Measurements from ENCODE around the gene YES1.
"Not testable (repeated sequence)": the region's sequence is repeated elsewhere in the genome, so short reads cannot be mapped to it uniquely, and the experiment has no call there.

The YES1 gene

DNA sequence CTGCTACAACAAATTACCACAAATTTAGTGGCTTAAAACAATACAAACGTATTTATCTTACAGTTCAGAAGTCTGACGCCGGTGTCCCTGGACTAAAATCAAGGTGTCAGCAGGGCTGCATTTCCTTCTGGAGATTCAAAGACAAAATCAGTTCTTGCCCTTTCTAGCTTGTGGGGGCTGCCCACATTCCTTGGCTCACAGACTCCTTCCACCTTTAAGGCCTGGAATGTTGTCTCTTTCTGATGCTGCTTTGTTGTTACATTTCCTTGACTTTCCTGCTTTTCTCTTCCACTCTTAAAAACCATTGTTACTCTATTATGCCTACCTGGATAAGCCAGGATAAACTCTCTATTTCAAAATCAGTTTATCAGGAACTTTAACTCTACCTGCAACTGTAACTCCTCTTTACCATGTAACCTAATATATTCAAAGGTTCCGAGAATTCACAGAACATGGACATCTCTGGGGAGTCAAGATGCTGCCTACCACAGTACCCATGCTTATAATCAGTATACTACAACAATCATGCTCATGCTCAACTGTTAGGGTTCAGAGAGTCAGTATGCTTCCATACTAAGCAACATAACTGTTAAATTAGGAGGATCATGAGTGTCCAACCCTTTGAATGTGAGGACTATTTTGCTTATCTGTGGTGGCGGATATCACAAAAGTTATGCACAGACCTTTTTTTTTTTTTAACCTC, 27.4 kb downstream of the YES1 start:
- no peak for DNase-seq (ENCODE audit: low read depth)

DNA sequence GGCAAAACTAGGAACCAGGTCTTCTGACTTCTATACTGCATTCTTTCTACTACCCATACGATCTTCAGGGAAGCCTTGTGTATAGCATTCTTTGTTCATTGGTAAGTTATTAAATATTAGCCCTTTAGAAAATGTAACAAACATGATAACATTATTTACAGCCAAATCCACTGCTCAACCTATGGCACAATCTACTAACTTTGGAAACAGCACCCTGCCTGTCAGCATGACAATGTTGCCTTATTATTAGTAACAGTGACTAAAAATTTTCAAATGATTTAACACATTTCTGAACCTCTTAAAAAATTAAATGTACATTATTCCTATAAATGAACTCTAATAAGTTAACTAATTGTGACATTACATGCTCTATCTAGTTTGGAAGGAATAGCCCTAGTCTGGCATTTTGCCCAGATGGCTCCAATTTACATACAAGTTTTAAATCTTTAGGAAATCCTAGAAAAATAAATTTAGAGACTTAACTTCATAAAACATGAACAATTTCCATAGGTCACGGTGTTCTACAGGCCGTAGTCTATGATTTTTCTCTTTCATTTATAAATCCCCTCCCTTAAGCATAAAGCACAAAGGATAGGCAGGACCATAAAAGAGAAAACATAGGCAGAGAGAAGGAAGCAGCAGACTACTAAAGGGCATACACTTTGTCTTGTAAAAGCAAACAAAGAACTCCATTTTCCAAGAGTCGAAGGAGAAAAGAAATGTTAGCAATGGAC, 33.7 kb downstream of the YES1 start:
- no peak for DNase-seq (ENCODE audit: low read depth)

DNA sequence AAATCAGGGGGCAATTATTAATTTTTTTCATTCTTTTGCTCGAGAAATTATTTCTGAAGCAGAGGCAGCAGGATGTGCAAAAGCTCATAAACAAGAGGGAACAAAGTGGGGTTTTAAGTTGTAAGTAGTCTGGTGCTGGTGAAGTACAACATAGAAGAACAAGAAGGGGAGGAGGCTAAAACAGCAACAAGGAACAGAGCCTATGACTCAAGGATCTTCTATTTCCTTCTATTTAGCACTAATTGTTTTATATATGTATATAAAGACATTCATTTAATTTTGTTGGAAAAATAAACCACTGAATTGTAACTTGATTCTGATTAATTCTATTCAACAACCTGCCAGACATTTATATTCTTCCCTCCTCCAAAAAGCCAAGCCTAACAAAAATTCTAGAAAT, 35.0 kb downstream of the YES1 start:
- DNase-seq (ENCODE audit: low read depth) = no peak

DNA sequence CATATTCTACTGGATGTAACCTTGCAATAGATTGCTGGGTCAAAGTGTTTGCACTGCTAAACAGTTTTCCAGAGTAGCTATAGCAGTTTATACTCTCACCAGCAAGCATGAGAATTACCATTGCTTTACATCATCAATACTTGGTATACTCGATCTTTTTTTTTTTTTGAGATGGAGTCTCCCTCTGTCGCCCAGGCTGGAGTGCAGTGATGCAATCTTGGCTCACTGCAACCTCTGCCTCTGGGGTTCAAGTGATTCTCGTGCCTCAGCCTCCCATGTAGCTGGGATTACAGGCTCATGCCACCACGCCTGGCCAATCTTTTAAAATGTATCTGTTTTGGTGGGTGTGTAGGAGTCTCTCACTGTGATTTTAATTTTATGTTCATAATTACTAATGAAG, 36.0 kb downstream of the YES1 start:
- DNase-seq (ENCODE audit: low read depth) = not testable (repeated sequence)

DNA sequence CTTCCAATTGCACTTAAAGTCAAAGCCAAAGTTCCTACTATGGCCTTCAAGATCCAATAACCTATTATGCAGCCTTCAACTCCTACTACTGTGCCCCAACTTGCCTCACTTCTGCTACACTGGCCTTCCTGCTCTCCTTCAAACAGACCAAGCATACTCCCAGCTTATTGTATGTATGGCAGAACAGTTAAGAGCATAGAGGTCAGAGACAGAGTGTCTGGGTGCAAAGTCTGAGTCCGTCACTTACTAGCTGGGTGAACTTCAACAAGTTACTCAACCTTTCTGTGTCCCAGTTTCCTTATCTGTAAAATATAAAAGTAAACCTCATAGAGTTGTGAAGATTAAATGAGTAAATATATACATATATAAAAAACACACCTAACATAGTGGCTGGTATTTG, 37.2 kb downstream of the YES1 start:
- no peak for DNase-seq (ENCODE audit: low read depth)

DNA sequence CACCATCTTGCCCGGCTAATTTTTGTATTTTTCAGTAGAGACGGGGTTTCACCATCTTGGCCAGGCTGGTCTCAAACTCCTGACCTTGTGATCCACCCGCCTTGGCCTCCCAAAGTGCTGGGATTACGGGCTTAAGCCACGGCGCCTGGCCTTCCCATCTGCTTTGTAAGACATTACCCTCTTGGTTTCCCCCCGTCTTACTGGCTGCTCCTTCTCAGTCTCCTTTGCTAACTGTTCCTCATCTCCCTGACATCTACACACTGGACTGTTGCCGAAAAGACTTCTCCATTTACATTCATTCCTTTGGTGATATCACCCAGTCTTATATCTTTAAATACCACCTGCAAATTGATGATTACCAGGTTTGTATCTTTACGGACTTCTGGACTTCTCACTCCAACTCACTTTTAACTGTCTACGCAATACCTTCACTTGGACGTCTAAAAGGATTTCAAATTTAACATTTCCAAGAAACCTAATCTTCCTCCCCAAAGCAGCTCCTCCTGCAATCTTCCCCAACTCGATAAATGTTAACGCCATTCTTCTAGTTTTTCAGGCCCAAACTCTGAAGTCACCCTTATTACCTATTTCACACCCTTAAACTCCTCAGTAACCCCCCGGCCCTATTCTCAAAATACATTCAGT, 37.9 kb downstream of the YES1 start:
- DNase-seq (ENCODE audit: low read depth) = no peak

DNA sequence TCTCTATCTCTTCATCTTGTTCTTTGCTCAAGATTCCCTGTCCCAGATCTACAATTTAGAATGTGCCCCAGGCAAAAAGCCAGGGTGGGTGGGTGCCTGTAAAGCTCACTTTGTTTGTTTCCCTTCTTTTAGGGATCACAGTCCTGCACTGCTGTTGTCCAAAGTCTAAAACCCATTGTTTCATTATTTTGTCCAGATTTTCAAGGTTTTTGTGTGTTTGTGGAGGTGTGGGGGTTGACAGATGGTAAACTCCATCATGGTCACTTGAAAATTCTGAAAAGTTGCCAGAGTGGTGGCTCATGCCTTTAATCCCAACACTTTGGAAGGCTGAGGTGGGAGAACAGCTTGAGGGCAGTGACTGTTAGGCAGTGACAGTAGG, 41.5 kb downstream of the YES1 start:
- DNase-seq (ENCODE audit: low read depth) = no peak

DNA sequence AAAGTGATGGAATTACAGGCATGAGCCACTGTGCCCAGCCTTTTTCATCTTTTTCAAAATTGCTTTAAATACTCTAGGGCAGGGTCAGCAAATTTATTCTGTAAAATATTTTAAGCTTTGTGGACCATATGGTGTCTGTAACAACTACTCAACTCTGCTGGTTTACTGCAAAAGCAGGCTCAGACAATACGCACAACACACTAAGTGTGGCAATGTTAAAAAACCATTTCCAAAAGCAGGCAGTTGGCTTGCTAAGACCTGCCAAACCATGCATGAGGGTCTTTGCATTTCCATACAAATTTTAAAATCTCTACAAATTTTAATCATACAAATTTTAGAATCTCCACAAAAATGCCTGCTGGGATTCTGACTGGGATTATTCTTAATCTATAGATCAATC, 44.1 kb downstream of the YES1 start:
- no peak for DNase-seq (ENCODE audit: low read depth)

DNA sequence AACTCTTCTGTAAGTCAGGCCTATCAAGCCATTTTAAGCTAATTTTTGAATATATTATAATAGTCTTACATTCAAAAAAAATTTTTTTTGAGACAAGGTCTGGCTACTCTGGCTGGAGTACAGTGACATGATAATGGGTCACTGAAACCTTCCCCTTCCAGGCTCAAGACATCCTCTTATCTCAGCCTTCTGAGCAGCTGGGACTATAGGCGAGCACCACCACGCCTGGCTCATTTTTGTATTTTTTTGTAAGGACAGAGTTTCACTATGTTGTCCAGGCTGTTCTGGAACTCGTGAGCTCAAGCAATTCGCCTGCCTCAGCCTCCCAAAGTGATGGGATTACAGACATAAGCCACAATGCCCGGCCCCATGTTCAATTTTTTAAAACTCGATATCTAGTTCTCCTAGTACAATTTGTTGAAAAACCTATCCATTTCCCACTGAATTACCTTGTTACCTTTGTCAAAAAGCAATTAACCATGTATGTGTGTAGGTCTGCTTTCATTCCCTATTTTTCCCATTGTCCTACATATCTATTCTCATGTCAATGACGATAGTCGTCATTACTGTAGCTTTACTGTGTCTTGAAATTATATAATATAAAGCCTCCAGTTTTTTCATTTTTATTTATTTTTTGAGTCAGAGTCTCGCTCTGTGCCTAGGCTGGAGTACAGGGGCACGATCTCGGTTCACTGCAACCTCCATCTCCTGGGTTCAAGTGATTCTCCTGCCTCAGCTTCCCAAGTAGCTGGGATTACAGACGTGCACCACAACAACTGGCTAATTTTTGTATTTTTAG, 44.8 kb downstream of the YES1 start:
- no peak for DNase-seq (ENCODE audit: low read depth)

DNA sequence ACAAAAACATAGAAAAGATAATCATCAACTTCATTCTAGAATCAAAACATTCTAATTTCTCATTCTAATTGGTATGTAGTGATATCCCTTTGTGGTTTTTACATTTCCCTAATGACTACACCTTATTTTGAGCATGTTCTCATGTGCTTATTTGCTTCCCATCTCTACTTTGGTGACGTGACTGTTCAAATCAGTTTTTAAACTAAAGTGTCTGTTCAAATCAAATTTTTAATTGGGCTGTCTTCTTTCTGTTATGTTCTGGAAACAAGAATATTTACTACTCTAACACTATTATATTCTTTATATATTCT, 45.5 kb downstream of the YES1 start:
- no peak for DNase-seq (ENCODE audit: low read depth)

DNA sequence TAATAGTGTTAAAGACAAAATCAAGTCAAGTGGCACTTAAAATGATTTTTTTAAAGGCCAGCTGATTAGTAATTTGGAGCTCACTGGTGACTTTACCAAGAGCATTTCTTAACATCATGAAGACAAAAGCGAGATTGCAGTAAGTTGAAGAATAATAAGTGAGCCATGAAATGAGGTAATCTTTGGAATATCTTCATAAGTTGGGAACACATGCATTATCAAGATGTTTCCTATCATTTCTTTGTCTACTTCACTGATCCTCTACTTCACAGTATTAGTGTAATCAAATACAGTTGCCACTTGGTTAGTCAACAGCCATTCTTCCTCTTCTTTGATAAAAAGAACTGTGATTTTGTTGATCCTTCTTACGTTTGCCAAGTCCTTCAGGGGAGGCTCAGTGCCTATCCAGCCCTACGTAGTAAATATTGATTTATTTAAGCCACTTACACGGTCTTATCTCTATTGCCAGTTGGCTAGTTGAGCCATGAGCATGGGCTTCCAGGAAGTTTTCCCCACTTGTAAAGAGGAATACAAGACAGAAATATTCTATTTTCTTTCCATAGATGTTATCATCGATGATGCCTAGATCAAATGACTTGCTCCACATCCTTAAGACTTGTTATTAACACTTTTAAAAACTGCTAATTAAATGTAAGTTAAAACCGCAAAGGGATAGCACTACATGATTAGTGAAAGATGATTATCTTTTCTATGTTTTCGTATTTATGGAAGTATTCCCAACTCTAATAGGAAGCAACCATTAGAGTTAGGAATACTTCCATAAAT, 46.1 kb downstream of the YES1 start:
- no peak for DNase-seq (ENCODE audit: low read depth)

DNA sequence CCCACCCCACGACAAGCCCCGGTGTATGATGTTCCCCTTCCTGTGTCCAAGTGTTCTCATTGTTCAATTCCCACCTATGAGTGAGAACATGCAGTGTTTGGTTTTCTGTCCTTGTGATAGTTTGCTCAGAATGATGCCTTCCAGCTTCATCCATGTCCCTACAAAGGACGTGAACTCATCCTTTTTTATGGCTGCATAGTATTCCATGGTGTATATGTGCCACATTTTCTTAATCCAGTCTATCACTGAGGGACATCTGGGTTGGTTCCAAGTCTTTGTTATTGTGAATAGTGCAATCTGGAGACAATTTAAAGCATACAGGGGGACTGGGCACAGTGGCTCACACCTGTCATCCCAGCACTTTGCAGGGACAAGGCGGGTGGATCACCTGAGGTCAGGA, 52.2 kb downstream of the YES1 start:
- DNase-seq (ENCODE audit: low read depth) = not testable (repeated sequence)

DNA sequence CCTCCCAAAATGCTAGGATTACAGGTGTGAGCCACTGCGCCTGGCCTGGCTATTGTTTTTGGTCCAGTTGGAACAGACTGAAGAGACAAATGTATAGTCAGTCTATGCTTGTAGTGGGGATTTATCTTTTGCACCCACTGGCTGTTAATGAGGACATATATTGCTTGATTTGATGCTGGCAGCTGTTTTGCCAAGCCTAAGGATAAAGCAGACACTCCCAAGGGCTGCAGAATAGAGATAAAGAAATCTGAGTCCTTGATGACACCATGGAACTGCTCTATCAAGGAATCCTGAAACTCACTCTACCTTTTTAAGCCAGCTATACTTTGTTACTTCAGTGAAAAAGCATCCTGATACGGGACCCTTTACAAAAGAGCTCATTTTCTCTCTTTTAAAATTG, 56.5 kb downstream of the YES1 start:
- no peak for DNase-seq (ENCODE audit: low read depth)

DNA sequence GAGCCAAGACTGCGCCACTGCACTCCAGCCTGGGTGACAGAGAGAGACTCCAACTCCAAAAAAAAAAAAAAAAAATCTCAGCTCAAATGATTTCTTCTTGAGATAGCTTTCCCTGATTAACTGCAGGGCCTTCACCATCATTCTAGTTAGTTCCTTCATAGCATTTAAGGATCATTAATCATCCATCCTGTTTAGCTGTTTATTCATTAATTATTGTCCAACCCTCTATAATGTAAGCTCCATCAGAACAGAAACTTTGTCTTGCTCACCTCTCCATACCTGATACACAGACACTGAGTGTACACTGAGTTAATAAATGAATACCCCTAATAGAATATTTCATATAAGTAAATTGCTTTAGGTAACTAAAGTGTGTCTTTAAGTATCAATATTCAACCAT, 57.4 kb downstream of the YES1 start:
- no peak for DNase-seq (ENCODE audit: low read depth)

DNA sequence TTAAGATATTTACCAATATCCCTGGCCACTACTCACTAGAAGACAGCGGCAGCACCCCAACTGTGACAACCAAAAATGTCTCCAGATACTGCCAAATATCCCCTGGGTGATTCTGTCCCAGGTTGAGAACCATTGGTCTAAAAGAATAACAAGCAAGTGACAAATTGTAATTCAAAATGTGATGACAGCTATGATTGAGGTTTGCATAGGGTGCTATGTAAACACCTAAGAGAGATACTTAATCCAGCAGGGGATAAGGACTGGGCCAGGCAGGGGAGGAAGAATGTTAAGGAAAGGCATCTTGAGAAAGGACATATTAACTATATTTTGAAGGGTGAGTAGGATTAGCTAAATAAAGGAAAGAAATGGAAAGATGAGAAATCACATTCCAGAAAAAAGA, 61.6 kb downstream of the YES1 start:
- DNase-seq (ENCODE audit: low read depth) = no peak

DNA sequence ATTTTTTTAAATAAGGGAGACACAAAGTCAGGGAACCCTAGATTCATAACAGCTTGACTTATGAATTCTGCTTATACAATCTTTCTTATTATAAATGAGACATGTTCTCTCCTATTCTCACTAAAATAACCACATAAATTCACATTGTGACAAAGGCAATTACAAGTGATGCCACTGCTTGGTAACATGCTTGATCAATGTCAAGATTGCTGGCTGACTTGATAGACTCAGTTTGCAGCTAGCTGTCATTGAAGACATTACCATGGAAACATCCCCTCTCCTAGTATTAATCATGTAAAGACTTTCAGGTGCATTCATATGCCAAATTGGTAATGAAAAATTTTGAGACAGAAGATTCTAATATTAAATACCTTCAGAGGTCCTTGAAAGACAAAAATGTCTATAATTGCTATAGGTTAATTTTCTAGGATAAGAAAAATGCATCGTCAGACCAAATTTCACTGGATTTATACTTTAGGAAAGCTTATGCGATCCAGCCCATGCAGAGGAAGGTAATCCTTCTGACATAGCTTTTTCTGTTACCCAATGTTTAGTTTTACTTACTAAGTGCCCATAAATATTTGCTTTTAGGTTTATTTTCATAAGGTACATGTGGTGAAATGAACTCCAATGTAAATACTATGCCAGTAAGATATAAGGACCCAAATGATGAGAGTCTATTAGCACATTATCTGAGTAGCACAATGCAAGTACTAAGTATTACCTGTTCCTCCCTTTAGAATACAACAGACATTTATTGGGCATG, 67.0 kb downstream of the YES1 start:
- DNase-seq (ENCODE audit: low read depth) = no peak

DNA sequence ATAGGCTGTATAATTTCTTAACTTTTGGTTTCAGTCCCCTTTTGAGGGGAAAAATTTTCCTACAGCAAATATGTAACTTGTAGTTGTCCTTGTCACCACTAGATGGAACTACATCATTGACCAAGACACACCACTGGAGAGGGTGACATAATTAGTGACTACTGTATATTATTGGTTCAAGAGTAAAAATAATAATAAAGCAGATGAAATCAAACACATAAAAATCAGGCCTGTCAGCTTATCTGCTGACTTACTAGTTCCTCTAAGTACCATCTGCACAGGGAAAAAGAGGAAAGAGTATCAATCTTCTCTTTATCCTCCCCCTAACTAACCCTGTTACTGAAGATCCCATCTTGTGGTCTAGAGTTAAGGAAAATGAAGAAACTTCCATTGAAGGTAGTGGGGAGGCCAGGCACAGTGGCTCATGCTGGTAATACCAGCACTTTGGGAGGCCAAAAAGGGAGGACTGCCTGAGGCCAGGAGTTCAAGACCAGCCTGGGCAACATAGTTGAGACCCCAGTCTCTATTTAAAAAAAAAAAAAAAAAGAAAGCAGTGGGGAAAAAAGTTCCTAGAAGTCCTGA, 70.0 kb downstream of the YES1 start:
- DNase-seq (ENCODE audit: low read depth) = no peak

DNA sequence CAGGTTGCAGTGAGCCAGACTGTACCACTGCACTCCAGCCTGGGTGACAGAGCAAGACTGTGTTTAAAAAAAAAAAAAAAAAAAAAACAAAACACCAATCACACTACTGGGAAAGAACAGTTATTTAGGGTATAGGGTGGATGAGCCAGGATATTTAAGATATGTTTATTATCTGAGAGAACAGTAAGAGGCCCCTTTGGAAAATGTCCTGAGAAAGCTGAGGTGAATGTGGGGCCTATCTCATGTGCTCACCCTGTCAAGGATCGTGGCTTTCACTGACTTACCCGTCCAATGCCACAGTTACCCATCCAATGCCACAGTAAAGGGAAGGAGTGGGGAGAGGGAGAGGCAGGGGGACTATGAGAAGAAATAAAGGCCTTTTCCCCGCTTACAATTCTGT, 79.7 kb downstream of the YES1 start:
- no peak for DNase-seq (ENCODE audit: low read depth)

DNA sequence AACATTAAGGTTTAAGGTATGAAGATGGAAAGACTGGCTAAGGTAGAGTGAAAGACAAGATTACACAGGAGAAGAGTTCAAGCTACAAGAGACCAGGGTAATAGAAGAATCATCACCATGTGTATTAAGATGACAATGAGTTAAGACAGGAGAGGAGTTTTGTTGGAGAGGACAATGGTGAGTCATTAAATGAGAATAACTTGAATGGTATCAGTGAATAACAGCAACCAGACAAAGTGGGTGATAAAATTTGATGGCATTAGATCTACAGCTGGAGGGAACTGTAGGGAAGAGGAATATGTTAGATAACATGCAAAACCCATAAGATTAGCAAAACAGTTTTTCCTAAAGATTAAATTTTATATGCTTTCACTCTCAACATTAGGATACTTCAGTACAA, 80.9 kb downstream of the YES1 start:
- DNase-seq (ENCODE audit: low read depth) = no peak

DNA sequence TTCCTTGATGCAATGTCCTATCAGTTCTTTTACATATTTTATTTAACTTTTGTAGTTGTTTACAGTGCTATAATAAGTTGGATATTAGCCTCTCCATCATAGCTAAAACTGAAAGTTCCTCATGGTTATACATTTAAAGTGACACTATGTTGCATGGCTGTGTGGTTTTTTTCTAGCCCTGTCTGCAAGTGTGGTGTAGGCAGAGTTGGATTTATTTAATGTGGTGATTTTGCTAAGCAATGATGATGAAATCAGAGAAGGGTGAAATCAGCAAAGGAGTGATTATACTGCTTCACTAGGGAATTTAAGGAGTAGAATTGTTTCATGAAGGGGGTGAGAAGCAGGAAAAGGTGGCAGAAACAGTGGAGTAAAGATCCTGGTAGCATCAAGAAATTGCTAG, 81.3 kb downstream of the YES1 start:
- DNase-seq (ENCODE audit: low read depth) = no peak

DNA sequence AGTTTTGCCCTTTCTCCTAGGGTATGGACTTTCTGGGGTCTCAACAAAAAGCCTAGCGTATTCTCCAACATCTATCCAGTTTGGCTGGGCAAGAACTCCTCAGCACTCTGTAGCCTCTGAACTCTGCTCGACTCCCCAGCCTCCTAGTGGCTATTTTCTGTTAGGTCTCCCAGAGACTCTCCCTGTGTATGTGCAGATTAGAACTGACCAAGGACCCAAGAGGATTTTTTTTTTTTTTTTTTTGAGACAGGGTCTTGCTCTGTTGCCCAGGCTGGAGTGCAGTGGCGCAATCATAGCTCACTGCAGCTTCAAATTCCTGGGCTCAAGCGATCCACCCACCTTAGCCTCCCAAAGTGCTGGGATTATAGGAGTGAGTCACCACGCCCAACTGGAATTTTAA, 81.9 kb downstream of the YES1 start:
- DNase-seq (ENCODE audit: low read depth) = not testable (repeated sequence)

Measured in stimulated activated CD8-positive, alpha-beta memory T cell treated with anti-CD3 and anti-CD28 coated beads, Interleukin-4, amount 100 ng/mL, for 24 hours (primary cell).